Measurements from ENCODE around the gene MTHFSD. TPM values are rescaled to one million over a fixed set of nuclear protein-coding genes. Genes with fewer than 3 reads are reported as not detected.

MTHFSD gene
- total RNA-seq, 6 experiments from 2014 or later: 5.9 to 11.6 (median 9.0) TPM

DNA sequence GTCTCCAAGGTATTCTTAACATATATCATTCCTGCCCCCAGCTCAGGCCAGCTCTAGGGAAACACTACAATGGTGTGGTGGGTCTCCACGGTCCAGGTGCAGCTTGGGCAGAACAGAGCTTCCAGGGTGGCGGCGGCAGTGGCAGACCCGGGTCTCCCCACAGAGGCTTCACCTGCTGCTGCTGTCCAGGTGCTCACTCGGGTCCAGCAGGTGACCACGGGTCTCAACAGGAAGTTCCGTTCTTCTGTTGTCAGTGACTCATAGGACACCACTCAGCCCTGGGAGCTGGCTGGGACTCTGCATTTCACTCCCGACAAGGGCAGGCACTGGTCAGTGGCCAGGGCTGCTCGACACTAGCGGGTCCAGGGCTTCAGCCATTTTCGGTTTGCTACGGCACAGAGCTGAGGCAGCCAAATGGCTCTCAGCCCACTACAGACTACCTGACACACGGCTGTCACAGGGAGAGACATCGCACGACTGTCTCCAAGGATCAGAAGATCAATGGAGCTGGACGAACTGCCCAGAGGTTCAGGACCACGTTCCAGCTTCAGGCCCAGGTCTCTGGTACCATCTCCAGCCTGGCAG lies 16.7 kb downstream of the MTHFSD start:
- no peaks in the 10 kb centered on the region for H3K9me3 ChIP-seq
- H3K27me3 ChIP-seq: no peaks in the 10 kb centered on the region
- WGBS (ENCODE audit: insufficient coverage, low coverage, low lambda C conversion rate, missing lambda C conversion rate): 90% methylated on average over 2 of the region's 17 CpGs
- ATAC-seq (no peak), DNase-seq (no peak)
- no peak overlapping the region for H3K27ac ChIP-seq
- TF ChIP-seq, protein P1, sequence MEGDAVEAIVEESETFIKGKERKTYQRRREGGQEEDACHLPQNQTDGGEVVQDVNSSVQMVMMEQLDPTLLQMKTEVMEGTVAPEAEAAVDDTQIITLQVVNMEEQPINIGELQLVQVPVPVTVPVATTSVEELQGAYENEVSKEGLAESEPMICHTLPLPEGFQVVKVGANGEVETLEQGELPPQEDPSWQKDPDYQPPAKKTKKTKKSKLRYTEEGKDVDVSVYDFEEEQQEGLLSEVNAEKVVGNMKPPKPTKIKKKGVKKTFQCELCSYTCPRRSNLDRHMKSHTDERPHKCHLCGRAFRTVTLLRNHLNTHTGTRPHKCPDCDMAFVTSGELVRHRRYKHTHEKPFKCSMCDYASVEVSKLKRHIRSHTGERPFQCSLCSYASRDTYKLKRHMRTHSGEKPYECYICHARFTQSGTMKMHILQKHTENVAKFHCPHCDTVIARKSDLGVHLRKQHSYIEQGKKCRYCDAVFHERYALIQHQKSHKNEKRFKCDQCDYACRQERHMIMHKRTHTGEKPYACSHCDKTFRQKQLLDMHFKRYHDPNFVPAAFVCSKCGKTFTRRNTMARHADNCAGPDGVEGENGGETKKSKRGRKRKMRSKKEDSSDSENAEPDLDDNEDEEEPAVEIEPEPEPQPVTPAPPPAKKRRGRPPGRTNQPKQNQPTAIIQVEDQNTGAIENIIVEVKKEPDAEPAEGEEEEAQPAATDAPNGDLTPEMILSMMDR (IDR thresholded peaks at IDR 0.05): no peak
- no peak for TF ChIP-seq POLR2A (IDR thresholded peaks at IDR 0.05)
- no peak overlapping the region for H3K4me3 ChIP-seq
- intact Hi-C loops (cut with DNase I): no loop called here
- peaks cover 0 to 48% (median 19%) of the 10 kb centered on the region in 4 donors for H3K36me3 ChIP-seq
- no peaks in the 10 kb centered on the region for H3K4me1 ChIP-seq

DNA sequence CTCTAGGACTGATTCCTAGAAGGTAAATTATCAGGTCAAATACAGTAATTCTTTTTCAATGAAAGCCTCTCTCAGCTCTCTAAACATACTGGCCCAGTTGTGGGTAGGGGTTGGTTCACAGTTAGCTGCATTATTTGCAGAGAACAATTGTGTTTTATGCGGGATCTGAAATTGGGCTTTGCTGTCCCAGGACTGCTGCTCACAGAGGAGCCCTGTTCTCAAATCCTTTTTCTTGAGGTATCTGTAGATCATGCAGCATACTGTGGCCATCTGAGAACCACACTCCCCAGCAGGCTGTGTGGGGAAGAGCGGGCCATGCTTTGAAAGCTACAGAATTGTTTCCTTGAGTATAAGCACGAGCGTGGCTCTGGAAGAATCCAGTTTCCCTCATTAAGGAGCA lies 17.5 kb downstream of the MTHFSD start:
- no peaks in the 10 kb centered on the region for H3K4me1 ChIP-seq
- H3K27me3 ChIP-seq: no peaks in the 10 kb centered on the region
- intact Hi-C loops (cut with DNase I): no loop called here
- H3K9me3 ChIP-seq: no peaks in the 10 kb centered on the region
- H3K27ac ChIP-seq: no peak overlapping the region
- peaks cover 0 to 47% (median 19%) of the 10 kb centered on the region in 4 donors for H3K36me3 ChIP-seq
- WGBS (ENCODE audit: insufficient coverage, low coverage, low lambda C conversion rate, missing lambda C conversion rate): 100% methylated on average over 2 of the region's 4 CpGs
- no peak for DNase-seq
- no peak for ATAC-seq
- no peak overlapping the region for H3K4me3 ChIP-seq
- TF ChIP-seq, protein P1 (IDR thresholded peaks at IDR 0.05): no peak
- no peak for TF ChIP-seq POLR2A (IDR thresholded peaks at IDR 0.05)

DNA sequence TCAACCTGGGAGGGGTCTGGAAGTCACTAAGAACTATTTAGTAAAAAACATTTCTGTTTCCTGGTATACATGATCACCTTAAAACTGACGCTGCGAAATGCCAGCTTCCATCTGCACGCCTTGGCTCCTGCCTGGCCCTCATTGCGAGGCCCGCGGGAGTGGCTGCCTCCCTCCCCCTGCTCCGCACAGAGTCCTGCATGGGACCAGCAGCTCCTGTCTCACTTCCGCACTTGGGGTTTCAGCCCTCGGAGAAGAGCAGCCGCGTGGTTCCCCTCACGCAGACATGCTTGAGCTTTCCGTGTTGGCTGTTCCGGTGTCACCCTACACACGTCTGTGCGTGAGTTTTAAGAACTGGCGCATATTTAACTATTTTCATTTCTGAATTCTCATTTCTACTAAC lies 18.4 kb downstream of the MTHFSD start:
- ATAC-seq (no peak), DNase-seq (no peak)
- H3K27me3 ChIP-seq: no peaks in the 10 kb centered on the region
- peaks cover 0 to 38% (median 15%) of the 10 kb centered on the region in 4 donors for H3K36me3 ChIP-seq
- intact Hi-C loops (cut with DNase I): no loop called here
- WGBS (ENCODE audit: insufficient coverage, low coverage, low lambda C conversion rate, missing lambda C conversion rate): 96% methylated on average over 4 of the region's 17 CpGs
- no peaks in the 10 kb centered on the region for H3K9me3 ChIP-seq
- H3K4me1 ChIP-seq: no peaks in the 10 kb centered on the region
- no peak for TF ChIP-seq POLR2A (IDR thresholded peaks at IDR 0.05)
- TF ChIP-seq, protein P1 (IDR thresholded peaks at IDR 0.05): no peak
- no peak overlapping the region for H3K27ac ChIP-seq
- H3K4me3 ChIP-seq: no peak overlapping the region

DNA sequence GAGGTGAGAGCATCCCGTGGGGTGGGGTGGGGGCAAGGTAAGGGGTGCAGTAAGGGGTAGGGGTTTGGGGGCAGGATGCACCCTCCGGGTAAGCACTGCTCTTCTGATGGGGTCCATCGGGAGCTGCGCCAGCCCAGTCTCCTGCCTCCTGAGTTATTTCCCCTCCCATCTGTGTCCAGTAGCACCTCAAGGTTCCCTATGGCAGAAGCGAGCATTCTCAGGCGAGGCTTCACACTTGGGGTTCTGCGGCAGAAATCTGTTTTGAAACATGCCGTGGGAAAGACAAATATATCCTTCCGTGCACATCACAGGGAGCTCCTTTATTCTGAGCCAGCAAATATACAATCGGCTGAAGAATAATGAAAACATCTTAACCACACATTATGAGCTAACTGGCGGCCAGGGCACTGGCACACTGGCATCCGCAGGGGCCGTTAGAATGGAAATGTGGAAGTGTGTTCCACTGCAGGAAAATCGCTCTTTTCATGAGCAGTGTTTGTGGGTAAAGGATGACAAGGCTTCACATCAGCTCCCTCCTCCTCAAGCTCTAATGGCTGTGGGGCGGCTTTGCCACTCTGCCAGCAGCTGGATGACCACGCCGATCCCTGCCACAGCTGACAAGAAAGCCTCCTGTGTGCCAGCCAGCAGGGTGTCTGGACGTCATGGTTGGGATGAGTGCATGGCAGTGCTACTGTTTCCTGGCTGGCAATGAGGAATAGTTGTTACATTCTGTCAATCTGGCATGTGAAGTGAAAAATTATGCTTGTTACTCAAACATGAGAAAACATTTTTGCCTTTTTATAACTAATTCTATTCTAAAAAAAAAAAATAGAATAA lies 20.0 kb downstream of the MTHFSD start:
- TF ChIP-seq POLR2A (IDR thresholded peaks at IDR 0.05): no peak
- TF ChIP-seq, protein P1 (IDR thresholded peaks at IDR 0.05): no peak
- H3K4me3 ChIP-seq: no peak overlapping the region
- H3K36me3 ChIP-seq: peaks cover 0 to 22% (median 7%) of the 10 kb centered on the region in 4 donors

More for the DNA sequence above, 20.0 kb downstream of the MTHFSD start:
- intact Hi-C loops (cut with DNase I): no loop called here
- DNase-seq: no peak
- no peaks in the 10 kb centered on the region for H3K27me3 ChIP-seq
- WGBS (ENCODE audit: insufficient coverage, low coverage, low lambda C conversion rate, missing lambda C conversion rate): 72% methylated on average over 12 of the region's 18 CpGs
- no peak overlapping the region for H3K27ac ChIP-seq
- ATAC-seq: no peak
- H3K4me1 ChIP-seq: no peaks in the 10 kb centered on the region
- no peaks in the 10 kb centered on the region for H3K9me3 ChIP-seq

Measured in right lobe of liver (tissue), 6 donors.